Urinary bladder (tissue), 4 donors: Measurements from ENCODE around the gene ADCY2. TPM values are rescaled to one million over a fixed set of nuclear protein-coding genes. Genes with fewer than 3 reads are reported as not detected.

Experiments
- DNase-seq: peaks from one replicate; pipeline ENCODE4 v3.0.0-alpha.2; 2015; ENCODE audit errors: extremely low spot score
- H3K27ac ChIP-seq: one replicate; pipeline ENCODE4 v1.5.1; 2013; ENCODE audit warnings: low read depth, mild to moderate bottlenecking, moderate library complexity
- H3K36me3 ChIP-seq: one replicate; pipeline ENCODE4 v1.6.1; 2013; ENCODE audit warnings: mild to moderate bottlenecking, moderate library complexity; ENCODE audit not compliant: insufficient read depth
- H3K4me1 ChIP-seq: one replicate; pipeline ENCODE4 v1.6.1; 2013; ENCODE audit warnings: mild to moderate bottlenecking, moderate library complexity; ENCODE audit not compliant: insufficient read depth
- H3K4me3 ChIP-seq: one replicate; pipeline ENCODE4 v1.5.1; 2013; ENCODE audit warnings: low read depth, low read length
- WGBS: extraction: QIAGEN DNeasy Blood & Tissue Kit; methylation state at CpG from one replicate; pipeline ENCODE4 v1.1.7; 2013; 5-methylcytosine and 5-hydroxymethylcytosine counted together
- polyA plus RNA-seq: library from polyadenylated mRNA; stranded (reverse); fragments of 200-250 nt; gene quantifications from one replicate; pipeline ENCODE4 v1.2.3, GENCODE V29; 2013
- total RNA-seq: library from RNA; depleted of rRNA; stranded (reverse); fragments of >200 nt; gene quantifications from one replicate; pipeline ENCODE4 v1.2.3, GENCODE V29; 2014
- donor health status: healthy with polysubstance abuse.
- donor health status: healthy.

The ADCY2 gene
- total and polyA plus RNA-seq, 2 donors = 6.5 to 6.6 TPM

DNA sequence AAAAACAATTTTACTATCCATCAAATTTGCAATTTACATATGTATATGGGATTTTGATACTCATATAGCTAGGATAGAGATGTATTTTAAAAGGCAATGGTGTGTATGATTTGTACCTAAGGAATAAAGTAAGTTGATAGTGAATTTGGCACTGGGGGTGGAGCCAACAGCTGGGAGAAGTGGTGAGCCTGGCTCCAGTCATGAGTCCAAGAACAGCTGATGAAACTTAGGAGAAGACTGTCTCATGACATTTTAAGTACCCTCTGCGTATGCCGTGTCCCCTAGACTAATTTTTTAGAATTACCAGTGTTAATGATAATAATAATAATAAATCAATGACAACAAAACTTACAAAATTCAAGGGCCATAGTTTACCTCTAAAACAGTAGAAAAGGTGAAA lies 181.4 kb downstream of the ADCY2 start:
- H3K4me3 ChIP-seq = no peak overlapping the region
- 84% methylated on average over 2 of the region's 2 CpGs for WGBS

GRCh38 chr5:7578071-7578470 lies 182.1 kb downstream of the ADCY2 start:
- Histone ChIP-seq H3K27ac (no peak overlapping the region), H3K4me3 (no peak overlapping the region), H3K36me3 (no peaks in the 10 kb centered on the region), H3K4me1 (no peaks in the 10 kb centered on the region)
- WGBS = 33% methylated on average over 1 of the region's 1 CpG
- DNase-seq = no peak

More for the DNA sequence above, 181.4 kb downstream of the ADCY2 start:
- Histone ChIP-seq H3K36me3 (no peaks in the 10 kb centered on the region), H3K4me1 (no peaks in the 10 kb centered on the region), H3K27ac (no peak overlapping the region)
- DNase-seq = no peak

GRCh38 chr5:7584749-7585148 lies 188.8 kb downstream of the ADCY2 start:
- no peak overlapping the region for H3K27ac ChIP-seq
- no peaks in the 10 kb centered on the region for H3K36me3 ChIP-seq
- H3K4me3 ChIP-seq = no peak overlapping the region
- DNase-seq = no peak
- 98% methylated on average over 2 of the region's 2 CpGs for WGBS
- H3K4me1 ChIP-seq = no peaks in the 10 kb centered on the region

DNA sequence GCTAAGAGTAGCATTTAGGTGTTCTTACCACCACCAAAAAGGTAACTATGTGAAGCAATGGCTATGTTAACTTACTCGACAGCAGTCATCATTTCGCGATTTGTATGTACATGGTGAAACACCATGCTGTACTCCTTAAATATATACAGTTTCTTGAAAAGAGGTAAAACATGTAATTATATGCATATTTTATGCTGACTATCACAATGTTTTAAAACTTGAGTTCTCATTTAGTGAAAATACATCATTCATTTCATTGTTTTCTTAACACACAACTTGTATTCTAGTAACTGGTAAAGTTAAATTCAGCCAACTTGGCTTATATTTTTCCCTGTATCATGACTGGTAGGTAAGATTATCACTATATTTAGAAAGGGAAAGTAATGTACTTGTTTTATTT lies 189.9 kb downstream of the ADCY2 start:
- Histone ChIP-seq H3K4me1 (no peaks in the 10 kb centered on the region), H3K27ac (no peak overlapping the region), H3K4me3 (no peak overlapping the region), H3K36me3 (no peaks in the 10 kb centered on the region)
- WGBS = 97% methylated on average over 3 of the region's 3 CpGs
- DNase-seq = no peak

- H3K4me3 ChIP-seq = no peak overlapping the region
- H3K4me1 ChIP-seq = no peaks in the 10 kb centered on the region
- no peak for DNase-seq
- no peak overlapping the region for H3K27ac ChIP-seq
- WGBS = 90% methylated on average over 12 of the region's 12 CpGs
- H3K36me3 ChIP-seq = no peaks in the 10 kb centered on the region
Observed at GRCh38 chr5:7586480-7586879, 190.5 kb downstream of the ADCY2 start.

- no peak overlapping the region for H3K27ac ChIP-seq
- WGBS = 74% methylated on average over 5 of the region's 5 CpGs
Observed at GRCh38 chr5:7589800-7590199, 193.9 kb downstream of the ADCY2 start.

DNA sequence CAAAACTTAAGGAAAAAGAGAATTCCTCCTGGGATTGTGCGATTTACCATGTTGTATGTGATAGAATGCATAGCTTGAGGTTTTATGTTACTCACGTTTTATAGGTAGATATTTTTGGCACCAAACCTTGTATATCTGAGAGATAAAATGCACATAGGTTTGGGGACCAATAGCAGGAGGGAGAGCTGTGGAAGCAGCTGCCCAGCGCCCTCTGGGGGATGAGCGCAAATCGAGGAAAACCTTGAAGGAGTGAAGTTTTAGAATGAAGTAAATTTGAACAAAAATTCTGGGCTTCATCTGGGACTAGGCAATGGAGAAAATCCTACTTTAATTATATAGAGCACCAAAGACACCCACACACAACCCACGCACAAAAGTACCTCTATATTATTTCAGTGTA lies 197.0 kb downstream of the ADCY2 start:
- no peak overlapping the region for H3K4me3 ChIP-seq
- WGBS = 56% methylated on average over 6 of the region's 6 CpGs
- no peaks in the 10 kb centered on the region for H3K4me1 ChIP-seq
- DNase-seq = no peak
- no peak overlapping the region for H3K27ac ChIP-seq
- no peaks in the 10 kb centered on the region for H3K36me3 ChIP-seq

More at GRCh38 chr5:7589800-7590199, 193.9 kb downstream of the ADCY2 start:
- no peak for DNase-seq
- H3K36me3 ChIP-seq = no peaks in the 10 kb centered on the region
- no peak overlapping the region for H3K4me3 ChIP-seq
- H3K4me1 ChIP-seq = no peaks in the 10 kb centered on the region

DNA sequence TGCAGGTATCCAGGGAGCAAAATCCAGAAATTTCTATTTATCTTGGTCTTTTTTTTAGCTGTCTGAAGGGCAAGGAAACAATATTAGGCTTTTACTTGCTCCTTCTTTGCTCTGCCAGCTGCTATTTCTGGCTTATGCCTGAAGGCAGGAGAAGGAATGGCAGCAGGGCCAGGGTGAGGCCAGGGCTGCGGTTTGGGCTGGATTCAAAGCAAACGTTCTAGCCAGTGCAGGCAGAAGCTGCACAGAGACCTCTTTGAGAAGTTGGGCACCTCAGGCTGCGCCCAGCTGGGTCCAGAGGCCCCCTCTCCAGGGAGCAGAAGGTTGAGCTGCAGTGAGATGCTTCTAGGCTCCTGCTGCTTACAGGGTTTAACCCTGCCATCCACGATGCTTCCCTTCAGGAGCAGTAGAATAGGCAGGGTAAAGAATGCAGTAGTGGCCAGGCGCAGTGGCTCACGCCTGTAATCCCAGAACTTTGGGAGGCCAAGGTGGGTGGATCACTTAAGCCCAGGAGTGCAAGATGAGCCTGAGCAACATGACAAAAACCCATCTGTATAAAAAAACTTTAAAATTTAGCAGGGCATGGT lies 201.2 kb downstream of the ADCY2 start:
- H3K27ac ChIP-seq = no peak overlapping the region
- DNase-seq = no peak
- WGBS = 71% methylated on average over 6 of the region's 6 CpGs
- H3K36me3 ChIP-seq = no peaks in the 10 kb centered on the region
- no peaks in the 10 kb centered on the region for H3K4me1 ChIP-seq
- H3K4me3 ChIP-seq = no peak overlapping the region

DNA sequence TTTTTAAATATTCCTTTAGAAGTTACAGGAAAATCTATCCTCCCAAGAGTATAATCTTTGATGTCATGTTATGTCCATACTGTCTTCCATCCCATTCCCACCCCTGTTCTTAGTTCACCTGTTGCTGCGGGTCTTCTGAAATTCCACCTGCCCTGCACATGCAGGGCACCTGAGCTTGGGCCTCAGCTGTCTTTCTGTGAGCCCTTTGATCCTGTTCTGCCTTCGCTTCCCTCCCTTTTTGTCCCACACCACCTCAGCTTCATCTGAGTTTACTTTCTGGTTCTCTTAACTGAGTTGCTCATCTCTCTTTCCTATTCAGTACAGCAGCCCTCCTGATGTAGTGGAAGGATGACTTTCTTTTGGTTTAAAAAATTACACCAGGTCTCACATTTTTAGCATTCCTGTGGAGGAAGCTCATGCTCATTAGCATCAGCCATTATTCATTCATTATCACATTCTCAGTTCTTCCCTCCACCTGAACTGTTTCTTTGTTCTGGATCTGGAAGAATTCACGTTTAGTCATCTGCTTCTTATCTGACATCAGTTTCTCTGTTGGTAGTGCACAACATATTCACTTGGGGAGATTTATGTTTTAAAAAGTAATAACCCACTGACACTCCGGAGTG lies 211.0 kb downstream of the ADCY2 start:
- H3K36me3 ChIP-seq = no peaks in the 10 kb centered on the region
- H3K4me1 ChIP-seq = no peaks in the 10 kb centered on the region
- no peak overlapping the region for H3K4me3 ChIP-seq
- DNase-seq = no peak
- no peak overlapping the region for H3K27ac ChIP-seq
- 62% methylated on average over 4 of the region's 4 CpGs for WGBS

GRCh38 chr5:7608772-7609171 lies 212.8 kb downstream of the ADCY2 start:
- H3K36me3 ChIP-seq = no peaks in the 10 kb centered on the region
- H3K4me1 ChIP-seq = no peaks in the 10 kb centered on the region
- DNase-seq = no peak
- H3K27ac ChIP-seq = no peak overlapping the region
- no peak overlapping the region for H3K4me3 ChIP-seq

DNA sequence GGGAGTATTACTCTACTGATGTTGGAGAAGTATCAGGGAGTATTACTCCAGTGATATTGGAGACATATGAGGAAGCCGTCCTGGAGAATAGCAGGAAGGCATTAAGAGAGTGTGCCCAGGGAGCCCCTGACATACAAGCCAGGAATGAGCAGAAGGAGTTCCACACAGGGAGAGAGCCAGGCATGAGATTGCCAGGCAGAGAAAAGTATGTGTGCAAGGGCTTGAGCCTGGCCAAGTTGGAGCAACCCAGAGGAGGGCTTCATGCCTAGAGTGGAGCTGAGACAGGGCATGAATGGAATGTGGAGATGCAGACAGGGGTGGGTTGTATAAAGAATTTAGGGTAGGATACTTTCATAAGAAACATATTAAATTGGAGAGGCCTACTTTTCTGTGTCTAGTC lies 213.8 kb downstream of the ADCY2 start:
- WGBS = 87% methylated on average over 1 of the region's 1 CpG
- no peaks in the 10 kb centered on the region for H3K36me3 ChIP-seq
- no peak overlapping the region for H3K4me3 ChIP-seq
- no peak overlapping the region for H3K27ac ChIP-seq
- no peak for DNase-seq
- no peaks in the 10 kb centered on the region for H3K4me1 ChIP-seq

DNA sequence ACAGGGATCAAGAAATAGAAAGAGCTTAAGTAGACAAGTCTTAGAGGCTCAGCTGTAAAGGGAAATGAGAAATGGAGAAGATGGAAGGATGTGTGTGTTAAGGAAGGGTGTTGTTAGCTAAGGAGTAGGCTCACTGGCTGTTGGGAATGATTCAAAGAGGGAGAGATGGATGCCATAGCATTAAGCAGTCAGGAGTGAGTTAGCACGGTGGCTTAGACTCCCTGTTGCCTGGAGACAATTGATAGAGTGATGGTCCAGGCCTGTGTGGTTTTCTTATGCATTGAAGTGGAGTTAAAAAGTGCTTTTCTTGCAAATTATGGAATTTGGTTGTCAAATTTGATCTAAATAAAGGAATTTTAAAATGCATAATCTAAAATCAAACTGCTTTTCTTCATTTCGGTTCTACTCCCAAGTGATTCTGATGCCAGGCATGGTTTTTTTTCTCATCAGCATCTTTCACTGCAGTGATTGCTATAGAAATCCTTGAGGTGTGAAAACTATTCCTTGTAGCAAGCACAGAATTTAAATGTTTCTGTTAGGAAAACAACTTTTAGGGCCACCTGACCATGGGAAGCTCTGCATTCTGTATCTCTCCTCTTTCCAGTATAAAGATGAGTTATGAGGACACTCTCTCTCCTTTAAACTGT lies 214.7 kb downstream of the ADCY2 start:
- Histone ChIP-seq H3K36me3 (no peaks in the 10 kb centered on the region), H3K4me3 (no peak overlapping the region), H3K4me1 (no peaks in the 10 kb centered on the region), H3K27ac (no peak overlapping the region)
- DNase-seq = no peak
- 88% methylated on average over 2 of the region's 2 CpGs for WGBS

GRCh38 chr5:7611518-7611917 lies 215.6 kb downstream of the ADCY2 start:
- DNase-seq = no peak
- H3K27ac ChIP-seq = no peak overlapping the region
- 40% methylated on average over 1 of the region's 1 CpG for WGBS
- no peak overlapping the region for H3K4me3 ChIP-seq
- no peaks in the 10 kb centered on the region for H3K4me1 ChIP-seq
- H3K36me3 ChIP-seq = no peaks in the 10 kb centered on the region

- Histone ChIP-seq H3K27ac (no peak overlapping the region), H3K4me3 (no peak overlapping the region), H3K36me3 (no peaks in the 10 kb centered on the region), H3K4me1 (no peaks in the 10 kb centered on the region)
- WGBS = 79% methylated on average over 2 of the region's 2 CpGs
- DNase-seq = no peak
Observed at GRCh38 chr5:7615566-7616061, 219.7 kb downstream of the ADCY2 start.
